DND-41 (cell line): ENCODE results near the gene SLC26A6.

ENCODE experiments used
- ATAC-seq: fragments of 200-7000 bp; cut with Tn5 transposase; 3 replicates; pipeline ENCODE4 v1.9.1; 2021; ENCODE audit warnings: low read depth; ENCODE audit not compliant: insufficient read depth
- DNase-seq: peaks from one replicate; pipeline ENCODE4 v3.0.0-alpha.2; 2020
- H2AFZ ChIP-seq: 2 replicates; pipeline ENCODE4 v1.6.0; 2012; ENCODE audit warnings: low read depth, low read length
- H3K27ac ChIP-seq: 2 replicates; pipeline ENCODE4 v1.5.1; 2012; ENCODE audit warnings: low read length, inconsistent platforms
- H3K27me3 ChIP-seq: fragments of 200-600 bp; sonication (generic); 2 replicates; pipeline ENCODE4 v1.6.0; 2012; ENCODE audit warnings: low read length, mild to moderate bottlenecking, inconsistent platforms; ENCODE audit not compliant: insufficient read depth, poor library complexity
- H3K36me3 ChIP-seq: 2 replicates; pipeline ENCODE4 v1.5.1; 2012; ENCODE audit warnings: low read length, inconsistent platforms; ENCODE audit not compliant: insufficient read depth
- H3K4me1 ChIP-seq: 2 replicates; pipeline ENCODE4 v1.5.1; 2012; ENCODE audit warnings: mild to moderate bottlenecking, low read length; ENCODE audit not compliant: insufficient read depth
- H3K4me2 ChIP-seq: 2 replicates; pipeline ENCODE4 v1.6.0; 2012; ENCODE audit warnings: mild to moderate bottlenecking, moderate library complexity, low read length, inconsistent platforms; ENCODE audit not compliant: insufficient read depth
- H3K4me3 ChIP-seq, 2 experiments: fragments of 200-600 bp in 1 of 2; shearing (Covaris generic) in 1 of 2; 2 replicates each; pipeline ENCODE4 v1.5.1; 2012 to 2016; ENCODE audit warnings: inconsistent platforms in 2 of 2, low read length in 2 of 2, mild to moderate bottlenecking in 2 of 2, low read depth in 1 of 2, moderate library complexity in 1 of 2
- H3K79me2 ChIP-seq: 2 replicates; pipeline ENCODE4 v1.6.0; 2012; ENCODE audit warnings: low read length, inconsistent platforms; ENCODE audit not compliant: insufficient read depth
- H3K9ac ChIP-seq: 2 replicates; pipeline ENCODE4 v1.6.0; 2012; ENCODE audit warnings: low read depth, mild to moderate bottlenecking, inconsistent platforms, low read length, moderate library complexity
- H3K9me3 ChIP-seq: 2 replicates; pipeline ENCODE4 v1.5.1; 2012; ENCODE audit warnings: low read length, moderate library complexity, mild to moderate bottlenecking, inconsistent platforms; ENCODE audit not compliant: insufficient read depth, severe bottlenecking
- H4K20me1 ChIP-seq: 2 replicates; pipeline ENCODE4 v1.6.0; 2012; ENCODE audit warnings: low read length; ENCODE audit not compliant: insufficient read depth
- EZH2 ChIP-seq: IDR thresholded peaks from 3 replicates; pipeline ENCODE4 v1.6.1; 2012; ENCODE audit warnings: borderline replicate concordance, low read depth, mild to moderate bottlenecking, moderate library complexity, low read length, inconsistent platforms; ENCODE audit not compliant: severe bottlenecking
- TF ChIP-seq, protein P1 (sequence below): IDR thresholded peaks from 2 replicates; pipeline ENCODE4 v1.5.1; 2012; ENCODE audit warnings: borderline replicate concordance, low read length, moderate library complexity, mild to moderate bottlenecking; ENCODE audit not compliant: poor library complexity, severe bottlenecking; ENCODE audit errors: extremely low read depth

SLC26A6 gene

DNA sequence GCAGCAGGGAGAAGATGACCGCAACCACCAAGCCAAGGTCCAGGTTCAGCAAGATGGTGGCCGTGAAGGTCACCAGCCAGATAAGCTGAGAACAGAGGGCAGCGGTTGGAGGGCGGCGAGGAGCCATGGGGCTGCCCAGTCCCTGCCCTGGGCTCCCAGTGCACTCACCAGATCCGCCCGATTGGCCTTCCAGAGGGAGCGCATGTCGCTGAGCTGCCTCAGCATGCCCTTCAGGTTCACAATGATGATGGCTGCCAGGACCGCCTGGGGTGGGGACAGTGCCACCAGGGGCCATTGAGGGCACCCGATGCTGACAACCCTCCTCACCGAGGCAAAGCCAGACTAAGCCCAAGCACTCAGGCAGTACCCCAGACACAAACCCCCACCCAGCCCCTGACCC, 5.4 kb downstream of the SLC26A6 start:
- Histone ChIP-seq H2AFZ (no peak overlapping the region), H3K79me2 (peaks cover 9% of the 10 kb centered on the region; the same call in 1 of the 2 replicates), H3K4me3 (no peak overlapping the region), H4K20me1 (peaks cover 16% of the 10 kb centered on the region; the same call in 1 of the 2 replicates), H3K4me2 (no peak overlapping the region), H3K9ac (no peak overlapping the region), H3K27me3 (no peaks in the 10 kb centered on the region), H3K4me1 (peaks cover 16% of the 10 kb centered on the region), H3K9me3 (no peaks in the 10 kb centered on the region), H3K36me3 (peaks cover 67% of the 10 kb centered on the region), H3K27ac (no peak overlapping the region)
- DNase-seq (no peak), ATAC-seq (no peak)
- no peak for TF ChIP-seq EZH2
- TF ChIP-seq, protein P1, sequence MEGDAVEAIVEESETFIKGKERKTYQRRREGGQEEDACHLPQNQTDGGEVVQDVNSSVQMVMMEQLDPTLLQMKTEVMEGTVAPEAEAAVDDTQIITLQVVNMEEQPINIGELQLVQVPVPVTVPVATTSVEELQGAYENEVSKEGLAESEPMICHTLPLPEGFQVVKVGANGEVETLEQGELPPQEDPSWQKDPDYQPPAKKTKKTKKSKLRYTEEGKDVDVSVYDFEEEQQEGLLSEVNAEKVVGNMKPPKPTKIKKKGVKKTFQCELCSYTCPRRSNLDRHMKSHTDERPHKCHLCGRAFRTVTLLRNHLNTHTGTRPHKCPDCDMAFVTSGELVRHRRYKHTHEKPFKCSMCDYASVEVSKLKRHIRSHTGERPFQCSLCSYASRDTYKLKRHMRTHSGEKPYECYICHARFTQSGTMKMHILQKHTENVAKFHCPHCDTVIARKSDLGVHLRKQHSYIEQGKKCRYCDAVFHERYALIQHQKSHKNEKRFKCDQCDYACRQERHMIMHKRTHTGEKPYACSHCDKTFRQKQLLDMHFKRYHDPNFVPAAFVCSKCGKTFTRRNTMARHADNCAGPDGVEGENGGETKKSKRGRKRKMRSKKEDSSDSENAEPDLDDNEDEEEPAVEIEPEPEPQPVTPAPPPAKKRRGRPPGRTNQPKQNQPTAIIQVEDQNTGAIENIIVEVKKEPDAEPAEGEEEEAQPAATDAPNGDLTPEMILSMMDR = no peak

DNA sequence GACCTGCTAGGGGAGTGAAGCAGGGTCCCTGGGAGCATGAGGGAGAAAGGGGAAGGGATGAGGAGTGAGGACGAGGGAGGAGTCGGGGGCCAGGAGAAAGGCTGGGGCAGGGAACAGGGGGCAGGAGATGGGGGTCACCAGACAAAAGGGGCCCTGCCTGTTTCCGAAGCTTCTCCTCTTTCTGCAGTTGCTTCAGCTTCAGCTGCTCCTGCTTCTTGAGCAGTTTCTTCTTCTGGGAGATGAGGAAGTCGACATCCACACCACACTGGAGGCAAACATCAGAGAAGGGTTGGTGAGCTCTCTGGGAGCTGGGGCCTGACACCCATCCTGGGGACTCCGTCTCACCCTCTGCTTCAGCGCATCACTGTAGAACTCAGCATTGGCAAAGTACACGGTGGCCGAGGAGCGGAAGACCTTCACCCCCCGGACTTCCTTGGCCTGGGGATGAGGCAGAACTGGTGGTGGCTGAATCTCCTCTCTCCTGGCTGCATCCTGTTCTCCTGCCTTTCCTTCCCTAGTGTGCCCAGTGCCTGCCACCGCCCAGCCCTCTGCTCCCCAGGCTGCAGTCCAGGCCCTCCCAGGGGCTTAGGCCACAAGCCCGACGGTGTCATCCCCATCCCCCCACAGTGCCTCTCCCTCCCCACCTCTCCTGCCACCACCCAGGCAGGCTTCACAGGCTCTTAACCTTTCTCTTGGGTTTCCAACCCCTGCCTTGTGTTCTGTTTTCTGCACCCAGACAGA, 6.8 kb downstream of the SLC26A6 start:
- H3K4me2 ChIP-seq = no peak overlapping the region
- DNase-seq = no peak
- H3K9me3 ChIP-seq = no peaks in the 10 kb centered on the region
- H2AFZ ChIP-seq = no peak overlapping the region
- H3K27me3 ChIP-seq = no peaks in the 10 kb centered on the region
- H3K4me1 ChIP-seq = peaks cover 10% of the 10 kb centered on the region; the same call in 1 of the 2 replicates
- no peak overlapping the region for H3K9ac ChIP-seq
- H3K27ac ChIP-seq = no peak overlapping the region
- H3K79me2 ChIP-seq = no peaks in the 10 kb centered on the region
- ATAC-seq = no peak
- peaks cover 63% of the 10 kb centered on the region for H3K36me3 ChIP-seq
- no peak overlapping the region for H3K4me3 ChIP-seq
- TF ChIP-seq EZH2 = no peak
- TF ChIP-seq, protein P1 = no peak
- H4K20me1 ChIP-seq = 0 out of 2 replicates have a peak, but pooled peaks cover 4% of the 10 kb centered on the region

DNA sequence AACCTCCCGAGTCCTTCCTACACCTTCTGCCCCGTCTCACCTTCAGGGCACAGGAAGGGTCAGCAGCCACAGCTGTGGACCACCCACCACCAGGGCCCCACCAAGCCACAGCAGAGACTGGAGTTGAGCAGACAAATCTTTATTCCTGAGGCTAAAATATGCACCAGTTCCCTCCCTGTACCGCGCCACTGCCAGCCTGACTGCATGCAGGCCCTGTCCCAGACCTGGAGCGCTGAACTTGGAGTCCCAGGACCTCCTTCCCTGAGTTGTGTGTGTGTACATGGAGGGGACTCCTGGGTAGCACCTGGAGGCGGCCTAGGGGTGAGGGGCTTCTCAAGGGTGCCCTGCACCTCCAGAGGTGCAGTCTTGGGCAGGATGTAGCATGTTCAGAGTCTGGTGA, 9.7 kb downstream of the SLC26A6 start:
- no peaks in the 10 kb centered on the region for H3K9me3 ChIP-seq
- no peak overlapping the region for H3K4me3 ChIP-seq
- peaks cover 45% of the 10 kb centered on the region for H3K36me3 ChIP-seq
- H3K27me3 ChIP-seq = no peaks in the 10 kb centered on the region
- H3K27ac ChIP-seq = no peak overlapping the region
- H4K20me1 ChIP-seq = no peaks in the 10 kb centered on the region
- no peak overlapping the region for H3K4me2 ChIP-seq
- H3K4me1 ChIP-seq = peaks cover 8% of the 10 kb centered on the region; the same call in 1 of the 2 replicates
- DNase-seq (no peak), ATAC-seq (no peak)
- H3K9ac ChIP-seq = no peak overlapping the region
- TF ChIP-seq, protein P1 = no peak
- TF ChIP-seq EZH2 = no peak
- no peaks in the 10 kb centered on the region for H3K79me2 ChIP-seq
- H2AFZ ChIP-seq = no peak overlapping the region

DNA sequence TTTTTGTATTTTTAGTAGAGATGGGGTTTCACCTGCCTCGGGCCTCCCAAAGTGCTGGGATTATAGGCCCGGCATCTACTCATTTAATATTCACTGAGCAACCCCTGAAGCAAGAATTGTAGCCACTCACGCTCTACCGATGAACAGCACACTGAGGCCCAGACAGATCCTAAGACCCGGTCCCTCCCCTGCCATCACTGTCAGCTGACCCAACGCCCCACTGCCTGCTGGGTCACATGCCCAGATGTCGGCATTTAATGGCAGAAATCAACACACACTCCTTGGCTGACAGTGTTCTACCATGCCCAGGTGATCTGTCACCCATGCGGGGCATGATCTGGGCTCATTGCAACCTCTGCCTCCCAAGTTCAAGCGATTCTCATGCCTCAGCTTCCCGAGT, 10.5 kb downstream of the SLC26A6 start:
- DNase-seq = no peak
- H4K20me1 ChIP-seq = no peaks in the 10 kb centered on the region
- H3K27ac ChIP-seq = no peak overlapping the region
- H3K79me2 ChIP-seq = no peaks in the 10 kb centered on the region
- peaks cover 46% of the 10 kb centered on the region for H3K36me3 ChIP-seq
- H2AFZ ChIP-seq = no peak overlapping the region
- H3K4me2 ChIP-seq = no peak overlapping the region
- H3K9me3 ChIP-seq = no peaks in the 10 kb centered on the region
- no peaks in the 10 kb centered on the region for H3K27me3 ChIP-seq
- H3K4me3 ChIP-seq = no peak overlapping the region
- no peak for TF ChIP-seq EZH2
- TF ChIP-seq, protein P1 = no peak
- no peak for ATAC-seq
- H3K9ac ChIP-seq = no peak overlapping the region
- H3K4me1 ChIP-seq = peaks cover 8% of the 10 kb centered on the region; the same call in 1 of the 2 replicates
